HG02870 (cell line): ENCODE results near the gene SACM1L.

Source experiments
- ATAC-seq: cut with Tn5 transposase; IDR thresholded peaks from one replicate; pipeline ENCODE4 v1.9.1; 2021; ENCODE audit warnings: mild to moderate bottlenecking, moderate library complexity; ENCODE audit not compliant: unreplicated experiment

Gene SACM1L

GRCh38 chr3:45688882-45689786, at the start of gene SACM1L:
SACM1L (plus strand) TSS chr3:45689396; CDS start chr3:45689466, 70 bp downstream.
- ATAC-seq = peak; percentile 83

- no peak for ATAC-seq
These were observed 49.1 kb upstream of the SACM1L start for GRCh38 chr3:45640091-45640507.

- ATAC-seq = no peak
These were observed 48.4 kb upstream of the SACM1L start for GRCh38 chr3:45640724-45641361.

- ATAC-seq = no peak
These were observed 47.4 kb upstream of the SACM1L start for GRCh38 chr3:45641756-45642155.

- no peak for ATAC-seq
These were observed 46.5 kb upstream of the SACM1L start for GRCh38 chr3:45642731-45643152.

- ATAC-seq = no peak
These were observed 45.0 kb upstream of the SACM1L start for GRCh38 chr3:45644063-45644790.

- no peak for ATAC-seq
These were observed 44.4 kb upstream of the SACM1L start for GRCh38 chr3:45644791-45645201.

GRCh38 chr3:45646051-45646585, 43.1 kb upstream of the SACM1L start:
- no peak for ATAC-seq

GRCh38 chr3:45647148-45647619, 42.0 kb upstream of the SACM1L start:
- ATAC-seq = no peak

- no peak for ATAC-seq
These were observed 36.0 kb upstream of the SACM1L start for GRCh38 chr3:45653205-45653604.

- ATAC-seq = no peak
These were observed 34.7 kb upstream of the SACM1L start for GRCh38 chr3:45654397-45654944.

- ATAC-seq = no peak
These were observed 33.3 kb upstream of the SACM1L start for GRCh38 chr3:45655906-45656305.

- peak; percentile 51 for ATAC-seq
These were observed 32.4 kb upstream of the SACM1L start for GRCh38 chr3:45656575-45657363.

GRCh38 chr3:45657853-45658252, 31.3 kb upstream of the SACM1L start:
- ATAC-seq = peak; percentile 77

GRCh38 chr3:45659661-45660566, 29.3 kb upstream of the SACM1L start:
- ATAC-seq = no peak

- no peak for ATAC-seq
These were observed 28.7 kb upstream of the SACM1L start for GRCh38 chr3:45660567-45660901.

GRCh38 chr3:45664578-45664977, 24.6 kb upstream of the SACM1L start:
- peak; percentile 75 for ATAC-seq

- ATAC-seq = no peak
These were observed 24.1 kb upstream of the SACM1L start for GRCh38 chr3:45665101-45665572.
